ENCODE measurements around the gene ANLN.

- TF ChIP-seq JUN (IDR thresholded peaks at IDR 0.05; ENCODE audit: borderline replicate concordance, low read depth, low read length) = no peak
- TF ChIP-seq JUN (CRISPR knock-in tag; IDR thresholded peaks at IDR 0.05; ENCODE audit: borderline replicate concordance) = no peak
- no peak for TF ChIP-seq HMGXB4 (CRISPR knock-in tag; IDR thresholded peaks at IDR 0.05)
- TF ChIP-seq CTCF (IDR thresholded peaks at IDR 0.05 in 2 of 3, conservative IDR thresholded peaks at IDR 0.05 in 1 of 3; ENCODE audit: insufficient read depth in 2 of 3, low read depth in 1 of 3, low read length in 3 of 3) = no peak
- no peak for TF ChIP-seq SP1 (CRISPR knock-in tag; IDR thresholded peaks at IDR 0.05)
- no peak for TF ChIP-seq GTF2F1 (IDR thresholded peaks at IDR 0.05; ENCODE audit: low read depth, low read length)
- no peak for TF ChIP-seq ZBTB17 (CRISPR knock-in tag; IDR thresholded peaks at IDR 0.05)
These were observed 34.2 kb upstream of the ANLN start for GRCh38 chr7:36355490-36355889.
